ENCODE results near the gene KLK11. TPM values are rescaled to one million over a fixed set of nuclear protein-coding genes. Genes with fewer than 3 reads are reported as not detected.

Gene KLK11
- total RNA-seq, result not detected

GRCh38 chr19:51026554-51026831 is at the start of gene KLK11:
KLK11 (minus strand) TSS chr19:51026616; CDS start chr19:51025631, 985 bp downstream.
- no peak for TF ChIP-seq CTCF (IDR thresholded peaks at IDR 0.05; ENCODE audit: low read depth)

- TF ChIP-seq CTCF (IDR thresholded peaks at IDR 0.05; ENCODE audit: low read depth), result no peak
Observed at GRCh38 chr19:51075998-51076397, 49.6 kb upstream of the KLK11 start.

- no peak for TF ChIP-seq CTCF (IDR thresholded peaks at IDR 0.05; ENCODE audit: low read depth)
Observed at GRCh38 chr19:51071095-51071405, 44.6 kb upstream of the KLK11 start.

- no peak for TF ChIP-seq CTCF (IDR thresholded peaks at IDR 0.05; ENCODE audit: low read depth)
Observed at GRCh38 chr19:51070334-51071094, 44.1 kb upstream of the KLK11 start.

GRCh38 chr19:51066393-51067186 is 40.2 kb upstream of the KLK11 start:
- TF ChIP-seq CTCF (IDR thresholded peaks at IDR 0.05; ENCODE audit: low read depth), result no peak

GRCh38 chr19:51065221-51065960 is 39.0 kb upstream of the KLK11 start:
- TF ChIP-seq CTCF (IDR thresholded peaks at IDR 0.05; ENCODE audit: low read depth), result no peak

All from subcutaneous adipose tissue (tissue), 4 donors.